HG03565 (cell line): Measurements from ENCODE around the gene ZNF865.

ENCODE experiments used
- ATAC-seq: cut with Tn5 transposase; IDR thresholded peaks from one replicate; pipeline ENCODE4 v1.9.1; 2021; ENCODE audit warnings: mild to moderate bottlenecking, moderate library complexity; ENCODE audit not compliant: unreplicated experiment

ZNF865 gene

GRCh38 chr19:55586976-55587668 is 18.3 kb upstream of the ZNF865 start:
- ATAC-seq: peak; percentile 97

- no peak for ATAC-seq
Observed at GRCh38 chr19:55588738-55589137, 16.7 kb upstream of the ZNF865 start.

- ATAC-seq: no peak
Observed at GRCh38 chr19:55590109-55590508, 15.3 kb upstream of the ZNF865 start.

GRCh38 chr19:55590617-55591016 is 14.8 kb upstream of the ZNF865 start:
- no peak for ATAC-seq

GRCh38 chr19:55591555-55591954 is 13.9 kb upstream of the ZNF865 start:
- no peak for ATAC-seq

- no peak for ATAC-seq
Observed at GRCh38 chr19:55592391-55593090, 12.9 kb upstream of the ZNF865 start.

GRCh38 chr19:55593096-55593772 is 12.2 kb upstream of the ZNF865 start:
- ATAC-seq: no peak

- ATAC-seq: no peak
Observed at GRCh38 chr19:55594996-55595545, 10.4 kb upstream of the ZNF865 start.

- ATAC-seq: no peak
Observed at GRCh38 chr19:55596304-55596703, 9.1 kb upstream of the ZNF865 start.

GRCh38 chr19:55597501-55597921 is 7.9 kb upstream of the ZNF865 start:
- ATAC-seq: no peak

- no peak for ATAC-seq
Observed at GRCh38 chr19:55598034-55598433, 7.4 kb upstream of the ZNF865 start.

- ATAC-seq: peak; percentile 47
Observed at GRCh38 chr19:55598719-55599467, 6.6 kb upstream of the ZNF865 start.

- ATAC-seq: peak; percentile 22
Observed at GRCh38 chr19:55599468-55599841, 6.0 kb upstream of the ZNF865 start, which contains the start of gene FIZ1. Gene FIZ1, minus strand, starts transcription at chr19:55599517. Its CDS starts 1,652 bp downstream, at chr19:55597865.

- peak; percentile 28 for ATAC-seq
Observed at GRCh38 chr19:55599842-55600661, 5.4 kb upstream of the ZNF865 start, which contains the start of gene ZNF524. Gene ZNF524, plus strand, starts transcription at chr19:55600288. Its CDS starts 1,825 bp downstream, at chr19:55602113.

- ATAC-seq: no peak
Observed at GRCh38 chr19:55600662-55601028, 4.8 kb upstream of the ZNF865 start.

GRCh38 chr19:55601084-55601483 is 4.4 kb upstream of the ZNF865 start:
- no peak for ATAC-seq

GRCh38 chr19:55602104-55603001 is 3.1 kb upstream of the ZNF865 start:
- no peak for ATAC-seq

- no peak for ATAC-seq
Observed at GRCh38 chr19:55603115-55603514, 2.3 kb upstream of the ZNF865 start.
